SK-N-SH treated with all-trans-retinoic acid at 6 μM for 48 hours (cell line): ENCODE data around the gene KLF11.

Source experiments
- BACH2 ChIP-seq: fragments of 250-450 bp; sonication (Bioruptor Pico); IDR thresholded peaks from 2 replicates; pipeline ENCODE4 v1.9.0; 2021; ENCODE audit warnings: mild to moderate bottlenecking, borderline replicate concordance
- CSDC2 ChIP-seq: fragments of 250-450 bp; sonication (Bioruptor Pico); IDR thresholded peaks from 2 replicates; pipeline ENCODE4 v1.5.0; 2020; ENCODE audit warnings: mild to moderate bottlenecking, moderate library complexity
- CSRNP3 ChIP-seq: fragments of 250-450 bp; sonication (Bioruptor Pico); IDR thresholded peaks from 2 replicates; pipeline ENCODE4 v1.5.1; 2021; ENCODE audit warnings: mild to moderate bottlenecking, moderate library complexity
- OSR1 ChIP-seq: fragments of 250-450 bp; sonication (Bioruptor Pico); IDR thresholded peaks from 2 replicates; pipeline ENCODE4 v1.8.0; 2022; ENCODE audit warnings: moderate library complexity, mild to moderate bottlenecking, inconsistent platforms
- PATZ1 ChIP-seq: fragments of 250-450 bp; sonication (Bioruptor Pico); IDR thresholded peaks from 2 replicates; pipeline ENCODE4 v1.8.0; 2020; ENCODE audit warnings: mild to moderate bottlenecking, moderate library complexity, borderline replicate concordance
- RARB ChIP-seq: fragments of 250-450 bp; sonication (Bioruptor Pico); IDR thresholded peaks from 2 replicates; pipeline ENCODE4 v1.8.0; 2021; ENCODE audit warnings: mild to moderate bottlenecking, moderate library complexity
- SNAI2 ChIP-seq: fragments of 250-450 bp; sonication (Bioruptor Pico); IDR thresholded peaks from 2 replicates; pipeline ENCODE4 v1.5.0; 2020; ENCODE audit warnings: mild to moderate bottlenecking, moderate library complexity
- TCF4 ChIP-seq: fragments of 250-450 bp; sonication (Bioruptor Pico); IDR thresholded peaks from 2 replicates; pipeline ENCODE4 v1.8.0; 2021; ENCODE audit warnings: mild to moderate bottlenecking, moderate library complexity, borderline replicate concordance
- ZFP30 ChIP-seq: fragments of 450-650 bp; formaldehyde crosslinking; IDR thresholded peaks from 2 replicates; pipeline ENCODE4 v1.5.0; 2022; ENCODE audit warnings: mild to moderate bottlenecking, moderate library complexity
- ZNF565 ChIP-seq: fragments of 450-650 bp; formaldehyde crosslinking; conservative IDR thresholded peaks from 2 replicates; pipeline ENCODE4 v1.5.0; 2020; ENCODE audit warnings: low read depth, mild to moderate bottlenecking, moderate library complexity
- ZNF8 ChIP-seq: fragments of 450-650 bp; formaldehyde crosslinking; IDR thresholded peaks from 2 replicates; pipeline ENCODE4 v1.5.0; 2020; ENCODE audit warnings: mild to moderate bottlenecking, moderate library complexity

GRCh38 chr2:10064932-10065772 lies 21.8 kb downstream of the KLF11 start:
- TF ChIP-seq CSDC2 (CRISPR knock-in tag) (no peak), PATZ1 (CRISPR knock-in tag) (no peak), RARB (CRISPR knock-in tag) (no peak), ZNF8 (CRISPR knock-in tag) (no peak), ZNF565 (CRISPR knock-in tag) (no peak), SNAI2 (no peak), OSR1 (CRISPR knock-in tag) (no peak), ZFP30 (CRISPR knock-in tag) (no peak), CSRNP3 (CRISPR knock-in tag) (no peak), TCF4 (no peak), BACH2 (CRISPR knock-in tag) (no peak)
